PC-9 (cell line): ENCODE results near the gene GPC5. TPM values are rescaled to one million over a fixed set of nuclear protein-coding genes. Genes with fewer than 3 reads are reported as not detected.

Source experiments
- BruUV-seq: library from RNA; stranded (reverse); fragments of 400-500 nt; replicated peaks from 2 replicates; lab custom pipeline; 2021; lab: Mats Ljungman, UMichigan
- CTCF ChIA-PET: fragments of 300-600 bp; sonication (Branson Sonifier 250); formaldehyde crosslinking; loops from one replicate; lab custom pipeline; 2022; ENCODE audit warnings: antibody characterized with exemption; lab: Charles Lee
- POLR2A ChIA-PET: fragments of 300-600 bp; sonication (Branson Sonifier 250); formaldehyde crosslinking; loops from one replicate; lab custom pipeline; 2022; ENCODE audit warnings: antibody characterized with exemption; ENCODE audit not compliant: unreplicated experiment; lab: Charles Lee
- DNase-seq, 2 experiments: peaks; one replicate each; pipeline versions ENCODE4 v3.0.0 to v3.0.0-alpha.2; 2015 to 2022; ENCODE audit warnings: mixed read lengths in 1 of 2
- H2AFZ ChIP-seq: fragments of 200-600 bp; sonication (generic); 2 replicates; pipeline ENCODE4 v1.8.1; 2017; ENCODE audit warnings: antibody characterized with exemption
- H3F3A ChIP-seq: fragments of 200-600 bp; sonication (generic); 2 replicates; pipeline ENCODE4 v1.8.1; 2017; ENCODE audit warnings: antibody characterized with exemption, mild to moderate bottlenecking, low read depth; ENCODE audit not compliant: insufficient read depth
- H3K27ac ChIP-seq: fragments of 200-600 bp; sonication (generic); 2 replicates; pipeline ENCODE4 v1.6.1; 2016; ENCODE audit warnings: mixed run types
- H3K27me3 ChIP-seq: fragments of 200-600 bp; sonication (generic); 2 replicates; pipeline ENCODE4 v1.6.1; 2016; ENCODE audit warnings: low read depth, mixed run types; ENCODE audit not compliant: insufficient read depth
- H3K36me3 ChIP-seq: fragments of 200-600 bp; sonication (generic); 2 replicates; pipeline ENCODE4 v1.6.1; 2016; ENCODE audit warnings: low read depth, mixed run types
- H3K4me1 ChIP-seq: fragments of 200-600 bp; sonication (generic); replicated peaks from 2 replicates; pipeline ENCODE4 v1.6.1; 2016; ENCODE audit warnings: mixed run types; ENCODE audit not compliant: insufficient read depth
- H3K4me2 ChIP-seq: fragments of 200-600 bp; sonication (generic); 2 replicates; pipeline ENCODE4 v1.6.1; 2017; ENCODE audit warnings: mixed run types
- H3K4me3 ChIP-seq: fragments of 200-600 bp; sonication (generic); 2 replicates; pipeline ENCODE4 v1.6.1; 2016; ENCODE audit warnings: mixed run types
- H3K79me2 ChIP-seq: fragments of 200-600 bp; sonication (generic); 2 replicates; pipeline ENCODE4 v1.6.1; 2017; ENCODE audit warnings: low read depth, mixed run types
- H3K9me2 ChIP-seq: fragments of 200-600 bp; sonication (generic); 2 replicates; pipeline ENCODE4 v1.8.1; 2017; ENCODE audit warnings: mild to moderate bottlenecking; ENCODE audit not compliant: insufficient read depth
- H3K9me3 ChIP-seq: fragments of 200-600 bp; sonication (generic); 2 replicates; pipeline ENCODE4 v1.8.1; 2016; ENCODE audit warnings: low read depth; ENCODE audit not compliant: insufficient read depth
- H4K20me1 ChIP-seq: fragments of 200-600 bp; sonication (generic); 2 replicates; pipeline ENCODE4 v1.8.1; 2017; ENCODE audit not compliant: insufficient read depth
- EZH2 ChIP-seq: fragments of 200-600 bp; sonication (generic); IDR thresholded peaks from 2 replicates; pipeline ENCODE4 v1.8.0; 2017; ENCODE audit warnings: antibody characterized with exemption, low read depth
- intact Hi-C: fragments of 100-400 bp; cut with micrococcal nuclease; formaldehyde crosslinking; loops from one replicate; pipeline ENCODE4 v1.10.0; 2022; ENCODE audit not compliant: unreplicated experiment
- total RNA-seq: library from RNA; stranded (reverse); gene quantifications from 2 replicates; pipeline ENCODE4 v1.2.3, GENCODE V29; 2021
- TF ChIP-seq, protein P1 (sequence below): fragments of 200-600 bp; sonication (generic); conservative IDR thresholded peaks from 2 replicates; pipeline ENCODE4 v1.6.1; 2017; ENCODE audit warnings: mixed run types, antibody characterized with exemption, mild to moderate bottlenecking, moderate library complexity

The GPC5 gene
- total RNA-seq, 1 experiment from 2014 or later = not detected

DNA sequence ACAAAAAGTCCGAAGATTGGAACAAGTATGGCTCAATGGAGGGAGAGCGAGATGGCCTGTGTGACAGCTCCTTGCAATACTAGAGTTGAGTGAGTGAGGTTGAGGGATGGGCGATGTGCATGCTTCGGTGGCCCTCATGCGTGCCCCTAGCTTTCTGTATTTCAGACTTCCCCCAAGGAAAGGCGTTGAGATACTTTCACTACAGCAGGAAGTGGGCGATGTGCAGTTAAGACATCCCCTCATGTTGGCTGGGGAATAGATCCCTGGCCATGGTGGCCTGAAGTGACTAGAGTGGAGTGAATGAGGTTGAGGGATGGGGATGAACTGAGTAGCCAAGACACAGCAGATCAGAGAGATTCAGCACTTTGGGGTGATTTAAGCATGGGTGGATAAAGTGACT, 1194.3 kb downstream of the GPC5 start:
- H3K27me3 ChIP-seq = no peaks in the 10 kb centered on the region
- H3K4me3 ChIP-seq = no peak overlapping the region
- no peak overlapping the region for H3K4me2 ChIP-seq
- no peaks in the 10 kb centered on the region for H3K36me3 ChIP-seq
- DNase-seq = no peak
- no peaks in the 10 kb centered on the region for H4K20me1 ChIP-seq
- no peaks in the 10 kb centered on the region for H3F3A ChIP-seq
- H3K4me1 ChIP-seq = no peaks in the 10 kb centered on the region
- H3K9me3 ChIP-seq = no peaks in the 10 kb centered on the region
- no peak overlapping the region for H3K27ac ChIP-seq
- H2AFZ ChIP-seq = no peak overlapping the region
- POLR2A ChIA-PET = no interaction called here
- H3K79me2 ChIP-seq = no peaks in the 10 kb centered on the region
- no peaks in the 10 kb centered on the region for H3K9me2 ChIP-seq
- BruUV-seq = no TSS peak
- no peak for TF ChIP-seq EZH2
- TF ChIP-seq, protein P1, sequence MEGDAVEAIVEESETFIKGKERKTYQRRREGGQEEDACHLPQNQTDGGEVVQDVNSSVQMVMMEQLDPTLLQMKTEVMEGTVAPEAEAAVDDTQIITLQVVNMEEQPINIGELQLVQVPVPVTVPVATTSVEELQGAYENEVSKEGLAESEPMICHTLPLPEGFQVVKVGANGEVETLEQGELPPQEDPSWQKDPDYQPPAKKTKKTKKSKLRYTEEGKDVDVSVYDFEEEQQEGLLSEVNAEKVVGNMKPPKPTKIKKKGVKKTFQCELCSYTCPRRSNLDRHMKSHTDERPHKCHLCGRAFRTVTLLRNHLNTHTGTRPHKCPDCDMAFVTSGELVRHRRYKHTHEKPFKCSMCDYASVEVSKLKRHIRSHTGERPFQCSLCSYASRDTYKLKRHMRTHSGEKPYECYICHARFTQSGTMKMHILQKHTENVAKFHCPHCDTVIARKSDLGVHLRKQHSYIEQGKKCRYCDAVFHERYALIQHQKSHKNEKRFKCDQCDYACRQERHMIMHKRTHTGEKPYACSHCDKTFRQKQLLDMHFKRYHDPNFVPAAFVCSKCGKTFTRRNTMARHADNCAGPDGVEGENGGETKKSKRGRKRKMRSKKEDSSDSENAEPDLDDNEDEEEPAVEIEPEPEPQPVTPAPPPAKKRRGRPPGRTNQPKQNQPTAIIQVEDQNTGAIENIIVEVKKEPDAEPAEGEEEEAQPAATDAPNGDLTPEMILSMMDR = no peak
- intact Hi-C loops = no loop called here
- CTCF ChIA-PET = no interaction called here

DNA sequence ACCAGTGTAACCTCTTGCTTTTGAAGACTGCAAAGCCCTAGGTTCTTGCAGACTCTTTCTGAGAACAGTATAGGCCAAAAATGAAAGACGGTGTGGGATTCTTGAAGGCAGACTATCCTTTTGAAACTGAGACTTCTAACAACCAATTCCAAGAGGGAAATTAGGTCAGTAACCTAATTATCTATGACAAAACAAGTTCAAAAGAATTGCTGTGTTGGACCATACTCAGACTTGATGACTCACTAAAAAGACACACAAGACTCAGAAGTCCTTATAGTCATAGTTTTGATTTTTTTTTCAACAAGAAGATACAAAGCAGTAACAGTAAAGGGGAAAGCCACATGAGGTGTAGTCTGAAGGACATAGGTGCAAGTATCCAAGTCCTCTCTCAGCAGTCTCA, 1204.1 kb downstream of the GPC5 start:
- no peak overlapping the region for H3K4me2 ChIP-seq
- H3F3A ChIP-seq = no peaks in the 10 kb centered on the region
- H4K20me1 ChIP-seq = no peaks in the 10 kb centered on the region
- DNase-seq = no peak
- H3K4me3 ChIP-seq = no peak overlapping the region
- no peaks in the 10 kb centered on the region; the same call in 1 of the 2 replicates for H3K9me3 ChIP-seq
- no peak overlapping the region for H3K27ac ChIP-seq
- H2AFZ ChIP-seq = no peak overlapping the region
- H3K4me1 ChIP-seq = no peaks in the 10 kb centered on the region
- no TSS peak for BruUV-seq
- H3K27me3 ChIP-seq = no peaks in the 10 kb centered on the region
- CTCF ChIA-PET = no interaction called here
- TF ChIP-seq, protein P1 = no peak
- no peak for TF ChIP-seq EZH2
- H3K79me2 ChIP-seq = no peaks in the 10 kb centered on the region
- POLR2A ChIA-PET = no interaction called here
- no peaks in the 10 kb centered on the region for H3K36me3 ChIP-seq
- no peaks in the 10 kb centered on the region for H3K9me2 ChIP-seq
- intact Hi-C loops = no loop called here

DNA sequence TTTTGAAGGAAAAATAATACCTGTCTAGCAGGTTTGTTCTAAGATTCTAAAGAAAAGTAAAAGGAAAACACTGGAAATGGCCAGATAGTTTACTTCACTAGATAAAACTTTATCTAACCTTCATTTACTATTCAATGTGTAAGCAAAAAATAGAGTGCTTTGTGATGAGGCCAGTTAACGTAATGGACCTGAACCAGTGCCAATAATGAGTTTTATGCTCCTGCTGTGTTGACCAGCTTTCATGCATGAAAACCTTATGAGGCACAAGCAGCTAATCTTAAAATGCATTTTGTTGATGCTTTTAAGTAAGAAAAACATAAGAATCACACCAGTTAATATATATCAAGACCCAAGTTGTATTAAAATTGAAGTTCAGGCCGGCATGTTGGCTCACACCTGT, 1211.0 kb downstream of the GPC5 start:
- no peak overlapping the region for H3K4me2 ChIP-seq
- no peak overlapping the region for H2AFZ ChIP-seq
- POLR2A ChIA-PET = no interaction called here
- H4K20me1 ChIP-seq = no peaks in the 10 kb centered on the region
- H3K4me1 ChIP-seq = no peaks in the 10 kb centered on the region
- no peaks in the 10 kb centered on the region for H3K9me2 ChIP-seq
- CTCF ChIA-PET = no interaction called here
- intact Hi-C loops = no loop called here
- no peak for TF ChIP-seq EZH2
- TF ChIP-seq, protein P1 = no peak
- H3K4me3 ChIP-seq = no peak overlapping the region
- no peaks in the 10 kb centered on the region for H3K79me2 ChIP-seq
- no peaks in the 10 kb centered on the region for H3F3A ChIP-seq
- no TSS peak for BruUV-seq
- H3K36me3 ChIP-seq = no peaks in the 10 kb centered on the region
- no peak overlapping the region for H3K27ac ChIP-seq
- no peaks in the 10 kb centered on the region for H3K9me3 ChIP-seq
- no peak for DNase-seq
- no peaks in the 10 kb centered on the region for H3K27me3 ChIP-seq
